ENCODE data around the gene CEACAM7.

The CEACAM7 gene

DNA sequence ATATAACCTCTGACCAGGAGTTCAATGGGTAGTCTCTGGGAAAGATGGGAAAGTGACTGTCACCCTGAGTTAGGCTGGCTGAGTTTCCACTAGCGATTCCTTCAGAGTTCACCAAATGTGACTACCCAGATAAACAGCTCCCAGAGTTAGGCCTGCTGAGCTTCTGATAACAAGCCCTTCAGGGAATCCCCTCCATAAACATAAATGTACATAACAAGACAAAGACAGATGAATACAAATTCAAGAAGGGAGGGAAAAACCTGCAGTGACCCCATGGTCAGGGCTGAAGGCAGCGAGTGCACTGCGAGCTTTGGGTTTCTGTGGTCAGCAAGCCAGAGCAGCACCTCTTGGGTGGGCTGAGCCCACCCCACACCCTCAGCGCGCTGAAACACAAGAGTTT is 35.8 kb downstream of the CEACAM7 start:
- Histone ChIP-seq H3K4me1 (peaks cover 7 to 18% (median 9%) of the 10 kb centered on the region in 10 experiments), H3K36me3 (no peaks in the 10 kb centered on the region), H3K9me3 (replicated peaks in 1 of 11) (peaks cover 0 to 15% (median 5%) of the 10 kb centered on the region in 11 experiments; a peak in 8 of 22 replicates), H3K4me2 (no peak overlapping the region), H3K27me3 (no peaks in the 10 kb centered on the region), H4K20me1 (no peaks in the 10 kb centered on the region), H3K4me3 (no peak overlapping the region), H3K27ac (no peak overlapping the region), H3K9ac (no peak overlapping the region)
- TF ChIP-seq Cebpa-rat (IDR thresholded peaks at IDR 0.05): no peak

DNA sequence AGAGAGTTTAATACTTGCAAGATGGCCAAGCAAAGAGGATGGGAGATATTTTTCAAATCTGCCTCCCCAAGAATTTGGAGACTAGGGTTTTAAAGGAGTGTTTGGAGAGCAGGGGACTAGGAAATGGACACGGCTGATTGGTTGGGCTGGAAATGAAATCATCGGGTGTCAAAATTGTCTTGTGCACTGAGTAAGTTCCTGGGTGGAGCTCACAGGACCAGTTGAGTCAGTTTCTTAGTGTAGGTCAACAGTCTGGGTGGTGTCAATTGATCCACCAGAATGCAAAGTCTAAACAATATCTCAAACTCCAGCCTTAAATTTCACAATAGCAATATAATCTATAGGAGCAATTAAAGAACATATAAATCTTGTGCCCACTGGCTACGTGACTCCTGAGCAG is 38.2 kb downstream of the CEACAM7 start:
- no peaks in the 10 kb centered on the region for H3K27me3 ChIP-seq
- H3K4me3 ChIP-seq: no peak overlapping the region
- no peak overlapping the region for H3K27ac ChIP-seq
- H4K20me1 ChIP-seq: no peaks in the 10 kb centered on the region
- peak overlapping the region in 7 of 11 experiments; percentile 4 to 65 (median 36); a peak in 10 of 22 replicates for H3K4me2 ChIP-seq
- no peak for TF ChIP-seq Cebpa-rat (IDR thresholded peaks at IDR 0.05)
- H3K4me1 ChIP-seq: peaks cover 0 to 10% (median 0%) of the 10 kb centered on the region in 10 experiments; a peak in 9 of 20 replicates
- no peaks in the 10 kb centered on the region for H3K36me3 ChIP-seq
- H3K9ac ChIP-seq: no peak overlapping the region
- peaks cover 0 to 15% (median 5%) of the 10 kb centered on the region in 11 experiments; a peak in 8 of 22 replicates for H3K9me3 ChIP-seq (replicated peaks in 1 of 11)

DNA sequence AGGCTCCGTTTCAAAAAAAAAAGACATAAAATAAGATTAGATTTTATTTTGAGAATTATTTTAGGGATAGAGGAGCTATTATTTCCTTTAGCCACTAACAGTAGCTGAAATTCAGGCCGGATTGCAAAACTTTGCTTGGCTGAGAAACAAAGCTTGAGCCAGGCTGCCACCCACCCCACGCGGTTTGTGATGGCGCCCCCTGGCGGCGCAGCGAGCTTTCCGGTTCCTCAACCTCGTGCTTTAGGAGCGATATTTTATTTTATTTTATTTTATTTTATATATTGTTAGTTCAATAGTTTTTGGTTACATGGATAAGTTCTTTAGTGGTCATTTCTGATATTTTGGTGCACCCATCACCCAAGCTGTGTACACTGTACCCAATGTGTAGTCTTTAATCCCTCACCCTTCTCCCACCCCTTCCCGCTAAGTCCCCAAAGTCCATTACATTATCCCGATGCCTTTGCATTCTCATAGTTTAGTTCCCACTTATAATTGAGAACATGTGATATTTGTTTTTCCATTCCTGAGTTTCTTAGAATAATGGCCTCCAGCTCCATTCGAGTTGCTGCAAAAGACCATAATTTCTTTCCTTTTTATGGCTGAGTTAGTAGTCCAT is 41.4 kb downstream of the CEACAM7 start:
- no peak for TF ChIP-seq Cebpa-rat (IDR thresholded peaks at IDR 0.05)
- H3K9me3 ChIP-seq (replicated peaks in 1 of 11): 0 out of 22 replicates have a peak, but pooled peaks cover 0 to 4% (median 0%) of the 10 kb centered on the region in 11 experiments
- H3K9ac ChIP-seq: no peak overlapping the region
- H4K20me1 ChIP-seq: no peaks in the 10 kb centered on the region
- no peaks in the 10 kb centered on the region for H3K36me3 ChIP-seq
- no peak overlapping the region for H3K4me2 ChIP-seq
- no peak overlapping the region for H3K27ac ChIP-seq
- H3K4me1 ChIP-seq: peaks cover 0 to 10% (median 0%) of the 10 kb centered on the region in 10 experiments; a peak in 9 of 20 replicates
- no peak overlapping the region for H3K4me3 ChIP-seq
- H3K27me3 ChIP-seq: no peaks in the 10 kb centered on the region

DNA sequence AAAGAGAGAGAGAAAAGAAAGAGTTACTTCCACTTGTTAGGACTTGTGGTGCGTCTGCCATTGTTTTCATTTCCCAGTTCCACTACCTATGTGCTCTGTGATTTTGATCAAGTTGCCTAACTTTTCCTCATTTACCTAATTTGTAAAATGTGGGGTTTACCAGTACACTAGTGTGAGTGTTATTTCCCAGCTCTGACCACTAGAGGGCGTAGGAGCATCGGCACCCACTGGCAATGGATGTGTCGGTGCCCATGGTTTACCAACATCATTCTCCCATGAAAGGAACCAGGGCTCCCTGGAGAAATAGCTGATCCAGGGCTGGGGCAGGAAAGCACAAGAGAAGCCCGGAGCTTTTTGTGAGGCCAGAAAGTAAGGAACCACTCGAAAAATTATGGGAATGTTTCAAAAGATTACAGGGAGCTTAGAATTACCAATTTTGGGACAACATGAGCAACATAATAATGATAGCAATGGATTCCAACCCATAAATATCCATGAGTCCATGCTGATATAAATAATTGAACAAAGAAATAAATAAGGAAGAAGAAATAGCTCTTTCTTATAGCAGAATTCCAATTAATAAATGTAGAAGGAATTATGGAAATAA is 46.1 kb downstream of the CEACAM7 start:
- Histone ChIP-seq H3K9ac (no peak overlapping the region), H3K36me3 (no peaks in the 10 kb centered on the region), H3K4me3 (no peak overlapping the region), H3K27ac (no peak overlapping the region), H4K20me1 (no peaks in the 10 kb centered on the region), H3K27me3 (no peaks in the 10 kb centered on the region), H3K4me1 (peaks cover 0 to 39% (median 26%) of the 10 kb centered on the region in 10 experiments; a peak in 14 of 20 replicates), H3K4me2 (no peak overlapping the region), H3K9me3 (replicated peaks in 1 of 11) (peaks cover 0 to 2% (median 0%) of the 10 kb centered on the region in 11 experiments; a peak in 2 of 22 replicates)
- TF ChIP-seq Cebpa-rat (IDR thresholded peaks at IDR 0.05): no peak

DNA sequence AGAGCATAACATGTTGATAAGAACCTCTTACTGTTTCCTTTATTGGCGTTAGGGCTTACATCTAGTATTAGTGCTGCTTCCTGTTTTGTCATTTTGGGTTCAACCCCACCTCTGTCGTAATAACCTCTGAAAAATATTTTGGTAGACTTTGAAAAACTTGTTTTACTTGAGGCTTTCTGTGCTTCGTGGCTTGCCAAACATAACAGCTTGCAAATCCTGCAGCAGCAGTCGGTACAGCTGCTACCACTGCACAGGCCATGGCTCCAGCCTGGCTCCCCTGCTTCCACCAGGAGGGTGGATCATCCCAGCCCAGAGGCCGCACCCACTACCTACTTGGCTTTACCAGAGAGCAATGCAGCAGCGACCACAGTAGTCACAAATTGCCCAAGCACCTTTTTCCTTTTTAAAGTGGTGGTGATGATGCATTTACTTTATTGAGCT is 49.4 kb downstream of the CEACAM7 start:
- peaks cover 0 to 14% (median 0%) of the 10 kb centered on the region in 11 experiments; a peak in 7 of 22 replicates for H3K9me3 ChIP-seq (replicated peaks in 1 of 11)
- TF ChIP-seq Cebpa-rat (IDR thresholded peaks at IDR 0.05): peak in 3 of 11 experiments; percentile 17 to 41 (median 19); a peak in 2 of 22 replicates
- H3K4me3 ChIP-seq: peak overlapping the region in 1 of 10 experiments; percentile 25; a peak in 1 of 20 replicates

DNA sequence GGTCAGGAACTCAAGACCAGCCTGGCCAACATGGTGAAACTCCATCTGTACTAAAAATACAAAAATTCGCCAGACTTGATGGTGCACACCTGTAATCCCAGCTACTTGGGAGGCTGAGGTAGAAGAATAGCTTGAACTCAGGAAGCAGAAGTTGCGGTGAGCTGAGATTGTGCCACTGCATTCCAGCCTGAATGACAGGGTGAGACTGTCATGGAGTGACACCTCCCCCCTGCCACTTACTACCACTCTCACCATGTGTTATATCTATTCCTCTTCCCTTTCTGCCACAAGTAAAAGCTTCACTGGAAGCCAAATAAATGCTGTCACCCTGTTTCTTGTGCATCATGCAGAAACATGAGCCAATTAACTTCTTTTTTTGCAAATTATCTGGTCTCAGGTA is 50.6 kb downstream of the CEACAM7 start:
- Histone ChIP-seq H3K36me3 (no peaks in the 10 kb centered on the region), H3K4me1 (peaks cover 0 to 40% (median 26%) of the 10 kb centered on the region in 10 experiments; a peak in 14 of 20 replicates), H3K9me3 (replicated peaks in 1 of 11) (peaks cover 0 to 25% (median 0%) of the 10 kb centered on the region in 11 experiments; a peak in 11 of 22 replicates), H3K4me3 (no peak overlapping the region), H3K4me2 (peak overlapping the region in 5 of 11 experiments; percentile 53 to 85 (median 72); a peak in 11 of 22 replicates), H3K9ac (0 out of 22 replicates have a peak overlapping the region, but pooled peaks of 1 of the 11 experiments have one; percentile 9), H3K27me3 (no peaks in the 10 kb centered on the region), H3K27ac (peak overlapping the region in 4 of 11 experiments; percentile 51 to 76 (median 62); a peak in 9 of 22 replicates), H4K20me1 (no peaks in the 10 kb centered on the region)
- TF ChIP-seq Cebpa-rat (IDR thresholded peaks at IDR 0.05): no peak

More for the DNA sequence above, 49.4 kb downstream of the CEACAM7 start:
- no peaks in the 10 kb centered on the region for H3K27me3 ChIP-seq
- peak overlapping the region in 7 of 11 experiments; percentile 24 to 76 (median 53); a peak in 11 of 22 replicates for H3K27ac ChIP-seq
- peaks cover 0 to 40% (median 26%) of the 10 kb centered on the region in 10 experiments; a peak in 14 of 20 replicates for H3K4me1 ChIP-seq
- H3K36me3 ChIP-seq: no peaks in the 10 kb centered on the region
- H4K20me1 ChIP-seq: no peaks in the 10 kb centered on the region
- peak overlapping the region in 8 of 11 experiments; percentile 43 to 85 (median 68); a peak in 16 of 22 replicates for H3K4me2 ChIP-seq
- H3K9ac ChIP-seq: peak overlapping the region in 2 of 11 experiments; percentile 53; a peak in 4 of 22 replicates

DNA sequence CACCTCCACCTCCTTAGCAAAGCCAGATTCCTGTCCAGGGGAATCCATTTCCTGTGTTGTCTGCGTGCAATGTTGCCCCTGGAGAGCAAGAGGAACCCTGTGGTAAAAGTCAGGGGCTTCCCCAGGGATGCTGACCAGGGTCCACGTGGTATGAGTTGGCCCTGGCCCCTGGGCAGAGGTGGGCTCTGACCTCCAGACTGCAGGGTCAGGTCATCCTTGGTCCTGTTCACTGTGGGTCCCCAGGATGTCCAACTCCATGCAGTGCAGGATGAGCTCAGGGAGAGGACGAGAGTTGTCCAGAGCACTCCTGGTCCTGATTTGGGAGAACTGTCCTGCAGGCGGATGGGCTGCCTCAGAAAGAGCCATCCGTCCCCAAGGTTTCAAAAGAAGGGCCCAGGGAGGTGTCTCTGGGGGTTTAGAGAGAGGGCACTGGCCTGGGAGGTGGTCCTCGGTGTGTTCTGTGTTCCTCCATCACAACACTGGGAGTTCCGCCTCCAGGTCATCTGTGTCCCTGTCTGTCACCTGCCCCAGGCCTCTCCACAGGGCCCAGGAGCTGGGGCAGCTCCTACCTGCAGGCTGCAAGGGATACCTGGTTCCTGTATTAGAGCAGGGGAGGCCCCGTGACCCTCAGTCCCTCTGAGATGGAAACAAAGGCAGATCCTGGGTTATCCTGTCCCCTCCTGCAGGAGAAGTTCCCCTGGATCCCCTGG is 59.9 kb downstream of the CEACAM7 start:
- peak overlapping the region in 7 of 11 experiments; percentile 68 to 100 (median 93); a peak in 8 of 22 replicates for H3K4me2 ChIP-seq
- no peak for TF ChIP-seq Cebpa-rat (IDR thresholded peaks at IDR 0.05)
- no peak overlapping the region for H3K4me3 ChIP-seq
- peaks cover 19 to 38% (median 24%) of the 10 kb centered on the region in 11 experiments for H3K9me3 ChIP-seq (replicated peaks in 1 of 11)
- H4K20me1 ChIP-seq: no peaks in the 10 kb centered on the region
- peaks cover 0 to 26% (median 22%) of the 10 kb centered on the region in 11 experiments; a peak in 14 of 22 replicates for H3K27me3 ChIP-seq
- no peaks in the 10 kb centered on the region; a peak in 1 of 22 replicates for H3K36me3 ChIP-seq
- H3K27ac ChIP-seq: no peak overlapping the region; a peak in 2 of 22 replicates
- peak overlapping the region in 1 of 11 experiments; percentile 71; a peak in 1 of 22 replicates for H3K9ac ChIP-seq
- H3K4me1 ChIP-seq: peaks cover 0 to 50% (median 36%) of the 10 kb centered on the region in 10 experiments; a peak in 14 of 20 replicates

DNA sequence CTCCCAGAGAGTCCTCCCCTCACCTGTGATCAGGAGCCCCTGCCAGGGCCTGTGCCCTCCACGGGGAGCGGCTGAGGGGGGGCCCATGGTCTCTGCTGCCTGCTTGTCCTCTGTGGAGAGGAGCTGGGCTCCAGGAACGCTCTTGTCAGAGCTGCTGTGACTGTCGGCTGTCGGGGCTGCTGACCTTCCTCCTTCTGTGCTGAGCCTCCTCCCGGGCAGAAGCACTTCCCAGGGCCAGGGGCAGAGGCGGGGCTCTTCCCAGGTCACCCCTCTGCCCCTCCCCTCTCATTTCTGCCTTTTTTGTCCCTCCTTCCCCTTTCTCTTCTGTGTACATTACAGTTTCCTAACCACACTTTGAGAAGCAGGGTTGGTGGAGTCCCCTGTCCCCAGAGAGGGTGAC is 61.2 kb downstream of the CEACAM7 start, which contains the start of gene CEACAM4:
CEACAM4 (minus strand) TSS at position 198 of the 400 bp plus-strand sequence; CDS start at position 87, 111 bp downstream.
- Histone ChIP-seq H3K27ac (peak within 1 kb of the TSS in 7 of 11 experiments; percentile 22 to 76 (median 64); a peak in 11 of 22 replicates), H3K4me3 (peak within 1 kb of the TSS in 7 of 10 experiments; percentile 39 to 73 (median 56); a peak in 13 of 20 replicates), H3K9ac (peak within 1 kb of the TSS in 8 of 11 experiments; percentile 24 to 83 (median 71); a peak in 14 of 22 replicates), H3K36me3 (no peaks in the 10 kb centered on the region; a peak in 1 of 22 replicates), H4K20me1 (no peaks in the 10 kb centered on the region), H3K9me3 (replicated peaks in 1 of 11) (peaks cover 19 to 27% (median 22%) of the 10 kb centered on the region in 11 experiments), H3K4me2 (peak within 1 kb of the TSS in 9 of 11 experiments; percentile 3 to 100 (median 85); a peak in 16 of 22 replicates), H3K27me3 (peaks cover 0 to 26% (median 22%) of the 10 kb centered on the region in 11 experiments; a peak in 14 of 22 replicates), H3K4me1 (peaks cover 0 to 62% (median 44%) of the 10 kb centered on the region in 10 experiments; a peak in 14 of 20 replicates)
- no peak for TF ChIP-seq Cebpa-rat (IDR thresholded peaks at IDR 0.05)
